Measurements from ENCODE around the gene CAV3.
"Not testable (repeated sequence)": the region's sequence is repeated elsewhere in the genome, so short reads cannot be mapped to it uniquely, and the experiment has no call there.

The CAV3 gene

DNA sequence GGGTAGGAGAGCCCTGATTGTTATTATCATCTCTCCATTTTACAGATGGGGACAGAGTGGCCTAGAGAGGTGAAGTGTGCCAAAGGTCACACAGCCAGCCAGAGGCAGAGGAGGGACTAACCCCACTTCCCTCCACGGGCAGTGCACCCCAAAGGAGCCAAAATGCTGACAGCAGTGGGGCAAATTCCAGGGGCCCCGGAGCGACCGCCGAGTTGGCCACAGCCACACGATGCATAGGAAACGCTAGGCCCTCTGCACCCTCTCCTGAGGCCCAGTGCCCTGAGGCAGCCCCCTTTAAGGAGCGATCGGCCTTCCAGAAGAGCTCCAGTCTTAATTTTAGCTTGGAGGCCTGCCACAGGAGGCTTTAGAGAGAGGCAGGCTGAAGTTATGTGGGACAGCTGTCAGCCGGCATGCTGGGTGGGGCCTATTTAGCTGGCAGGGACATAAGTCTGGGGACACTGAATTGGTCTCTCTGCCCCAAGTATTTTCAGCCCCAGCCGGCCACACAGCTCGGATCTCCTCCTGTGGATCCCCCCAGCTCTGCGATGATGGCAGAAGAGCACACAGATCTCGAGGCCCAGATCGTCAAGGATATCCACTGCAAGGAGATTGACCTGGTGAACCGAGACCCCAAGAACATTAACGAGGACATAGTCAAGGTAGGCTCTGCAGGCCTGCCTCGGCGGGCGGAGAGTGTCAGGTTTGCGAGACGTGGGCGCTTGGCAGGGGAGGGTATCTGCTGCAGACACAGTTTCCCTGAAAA lies at the start of gene CAV3:
Gene CAV3, plus strand, starts transcription at position 471 of the 763 bp plus-strand sequence. Its CDS starts 75 bp downstream, at position 546.
- in situ Hi-C loops (cut with MboI; ENCODE audit: low sequenced_read_pairs): no loop called here

DNA sequence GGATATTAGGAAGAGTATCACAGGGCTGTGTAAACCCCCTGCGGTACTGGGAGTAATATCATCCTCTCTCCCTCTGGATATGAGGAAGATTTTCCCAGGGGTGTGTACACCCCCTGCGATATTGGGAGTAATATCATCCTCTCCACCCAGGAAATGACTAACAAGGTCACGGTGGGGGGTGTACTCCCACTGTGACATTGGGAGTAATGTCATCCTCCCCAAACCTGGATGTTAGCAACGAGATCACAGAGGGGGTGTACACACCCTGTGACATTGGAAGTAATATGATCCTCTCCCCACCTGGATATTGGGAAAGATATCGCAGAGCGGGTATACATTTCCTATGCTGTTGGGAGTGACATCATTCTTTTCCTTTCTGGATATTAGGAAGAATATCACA lies 48.6 kb upstream of the CAV3 start:
- in situ Hi-C loops (cut with MboI; ENCODE audit: low sequenced_read_pairs): not testable (repeated sequence)

DNA sequence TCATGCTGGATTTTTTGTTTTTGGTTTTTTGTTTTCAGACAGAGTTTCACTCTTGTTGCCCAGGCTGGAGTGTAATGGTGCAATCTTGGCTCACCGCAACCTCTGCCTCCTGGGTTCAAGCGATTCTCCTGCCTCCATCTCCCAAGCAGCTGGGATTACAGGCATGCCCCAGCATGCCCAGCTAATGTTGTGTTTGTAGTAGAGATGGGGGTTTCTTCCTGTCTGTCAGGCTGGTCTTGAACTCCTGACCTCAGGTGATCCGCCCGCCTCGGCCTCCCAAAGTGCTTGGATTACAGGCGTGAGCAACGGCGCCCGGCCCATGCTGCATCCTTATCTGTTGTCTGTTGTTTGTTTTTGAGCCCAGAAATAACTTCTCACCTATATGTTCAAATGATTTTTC lies 42.3 kb upstream of the CAV3 start:
- in situ Hi-C loops (cut with MboI; ENCODE audit: low sequenced_read_pairs): not testable (repeated sequence)

DNA sequence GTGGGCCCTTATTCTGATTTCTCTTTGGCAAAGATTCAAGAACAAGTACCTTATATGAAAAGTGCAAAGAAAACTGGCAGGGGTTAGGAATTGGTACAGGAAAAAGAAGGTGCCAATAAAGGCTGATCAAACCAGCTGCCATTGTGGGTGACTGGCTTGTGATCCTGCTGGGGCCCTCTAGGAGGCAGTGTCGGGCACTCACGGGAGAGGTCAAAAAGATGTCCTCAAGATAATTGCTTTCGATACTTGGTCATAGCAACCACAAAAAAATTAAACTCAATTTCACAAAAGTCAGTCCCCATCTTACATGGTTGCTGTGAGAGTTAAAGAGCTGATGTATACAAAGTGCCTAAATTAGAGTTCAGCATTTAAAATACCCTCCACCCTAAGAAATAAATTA lies 31.0 kb upstream of the CAV3 start:
- in situ Hi-C loops (cut with MboI; ENCODE audit: low sequenced_read_pairs): no loop called here

DNA sequence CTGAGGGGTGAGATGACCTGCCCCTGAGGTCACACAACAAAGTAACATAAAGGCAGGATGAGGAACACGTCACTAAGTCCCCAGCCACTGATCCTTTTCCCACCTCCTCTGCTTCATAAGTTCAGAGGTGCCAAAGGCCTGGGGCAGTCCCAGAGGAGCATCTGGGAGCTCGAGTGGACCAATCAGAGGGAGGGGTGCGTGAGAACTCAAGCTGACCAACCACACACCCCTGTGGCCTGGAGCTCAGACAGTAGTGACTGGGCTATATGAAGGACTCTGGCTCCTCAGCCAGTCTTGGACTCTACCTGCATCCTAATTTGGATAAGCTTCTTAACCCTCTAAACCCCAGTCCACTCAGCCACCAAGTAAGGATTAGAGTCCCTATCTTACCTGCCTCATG lies 28.0 kb upstream of the CAV3 start:
- in situ Hi-C loops (cut with MboI; ENCODE audit: low sequenced_read_pairs): no loop called here

DNA sequence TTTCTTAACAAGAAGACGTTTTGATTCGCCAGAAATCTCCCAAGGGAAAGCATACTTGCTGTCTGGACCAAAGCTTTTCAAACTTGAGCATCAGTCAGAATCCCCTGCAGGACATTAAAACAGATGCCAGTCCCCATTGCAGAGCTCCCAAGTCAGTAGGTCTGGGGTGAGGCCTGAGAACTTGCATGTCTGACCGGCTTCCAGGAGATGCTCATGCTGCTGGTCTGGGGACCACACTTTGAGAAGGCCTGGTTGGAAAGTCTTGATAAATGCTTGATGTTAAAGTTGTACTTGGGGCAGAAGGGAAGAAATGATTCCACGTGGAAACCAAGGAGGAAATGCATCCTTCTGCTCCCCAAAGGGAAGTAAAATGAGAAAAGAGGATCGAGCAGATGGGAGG lies 24.3 kb upstream of the CAV3 start:
- in situ Hi-C loops (cut with MboI; ENCODE audit: low sequenced_read_pairs): no loop called here

DNA sequence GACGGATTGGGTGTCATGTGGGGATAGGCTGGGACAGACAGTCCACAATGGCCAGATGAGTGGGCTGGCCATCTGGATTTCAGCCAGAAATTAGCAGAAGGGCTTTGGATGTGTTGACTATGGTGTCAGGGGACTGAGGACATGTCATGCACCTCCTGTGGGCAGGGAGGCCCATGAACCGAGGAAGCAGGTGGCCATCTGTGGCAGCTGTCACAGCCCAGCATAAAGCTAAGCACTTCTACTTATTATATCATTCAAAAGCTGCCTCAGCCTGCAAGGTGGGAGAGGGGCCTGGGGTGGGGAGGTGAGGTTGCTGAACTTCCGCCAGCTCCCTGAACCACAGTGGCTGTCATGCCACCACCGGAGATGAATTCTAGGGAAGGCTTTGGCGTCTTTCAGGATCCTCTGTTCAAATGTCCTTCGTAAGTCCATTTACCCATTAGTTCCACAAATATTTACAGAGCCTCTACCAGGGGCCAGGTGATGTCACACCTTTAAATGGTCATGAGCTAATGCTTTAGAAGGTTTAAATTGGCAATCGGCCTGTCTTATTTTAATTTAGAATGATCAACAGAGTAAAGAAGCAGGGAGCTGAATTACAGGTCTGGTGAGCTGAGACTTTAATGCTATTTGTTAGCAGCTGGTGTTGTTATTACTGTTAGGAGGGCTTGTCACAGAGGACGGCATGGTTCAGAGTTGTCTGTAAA lies 23.6 kb upstream of the CAV3 start:
- in situ Hi-C loops (cut with MboI; ENCODE audit: low sequenced_read_pairs): no loop called here

DNA sequence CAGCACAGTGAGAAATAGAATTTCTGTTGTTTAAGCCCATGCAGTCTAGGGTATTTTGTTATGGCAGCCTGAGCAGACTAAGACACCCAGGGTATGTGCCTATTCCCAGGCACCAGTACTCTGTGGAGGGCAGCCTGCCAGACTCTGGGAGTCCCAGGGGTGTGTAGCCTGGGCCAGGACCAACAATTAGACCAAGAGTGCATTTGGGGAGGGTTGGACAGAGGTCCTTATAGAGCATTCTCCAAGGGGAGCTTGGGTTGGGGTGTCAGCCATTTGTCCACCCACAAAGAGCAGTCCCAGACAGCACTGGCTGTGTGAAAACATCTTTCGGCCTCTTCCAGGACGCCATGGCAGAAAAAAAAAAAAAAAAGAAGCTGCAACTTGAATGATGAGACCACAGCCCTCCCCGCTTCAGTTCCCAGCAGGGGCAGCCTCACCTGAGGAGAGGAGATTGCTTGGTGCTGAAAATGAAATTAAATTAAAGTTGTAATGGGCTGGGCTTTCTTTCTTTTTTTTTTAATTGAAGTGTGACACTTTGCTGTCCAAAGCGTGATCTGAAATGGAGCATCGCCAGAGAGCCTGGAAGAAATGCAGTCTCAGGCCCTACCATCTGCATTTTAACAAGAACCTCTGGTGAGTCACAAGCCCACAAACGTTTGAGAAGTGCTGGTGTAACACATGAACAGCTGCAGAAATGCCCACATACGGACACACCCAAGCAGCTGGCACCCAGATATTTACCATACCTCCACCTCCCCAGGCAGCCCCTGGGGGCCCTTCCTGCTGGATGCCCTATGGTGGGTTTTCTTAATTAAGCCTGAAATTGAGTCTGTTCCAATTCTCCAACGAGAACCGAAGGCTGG lies 21.3 kb upstream of the CAV3 start:
- in situ Hi-C loops (cut with MboI; ENCODE audit: low sequenced_read_pairs): no loop called here

DNA sequence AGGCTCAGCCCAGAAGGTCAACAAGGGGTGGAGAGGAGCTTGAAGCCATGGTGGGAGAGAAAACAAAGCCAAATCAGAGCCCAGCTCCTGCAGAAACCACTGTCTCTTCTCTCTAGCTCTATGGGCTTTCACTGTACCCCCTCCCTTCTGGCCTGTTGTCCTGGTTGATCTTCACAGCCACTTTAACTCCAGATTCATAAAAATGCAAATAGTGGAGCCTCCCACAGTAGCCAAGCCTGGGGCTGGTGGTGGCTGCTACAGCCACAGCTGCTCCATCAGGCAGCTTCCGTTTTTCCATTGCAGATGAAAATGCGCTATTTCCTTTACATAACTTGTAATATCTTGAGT lies 20.7 kb upstream of the CAV3 start:
- in situ Hi-C loops (cut with MboI; ENCODE audit: low sequenced_read_pairs): no loop called here

DNA sequence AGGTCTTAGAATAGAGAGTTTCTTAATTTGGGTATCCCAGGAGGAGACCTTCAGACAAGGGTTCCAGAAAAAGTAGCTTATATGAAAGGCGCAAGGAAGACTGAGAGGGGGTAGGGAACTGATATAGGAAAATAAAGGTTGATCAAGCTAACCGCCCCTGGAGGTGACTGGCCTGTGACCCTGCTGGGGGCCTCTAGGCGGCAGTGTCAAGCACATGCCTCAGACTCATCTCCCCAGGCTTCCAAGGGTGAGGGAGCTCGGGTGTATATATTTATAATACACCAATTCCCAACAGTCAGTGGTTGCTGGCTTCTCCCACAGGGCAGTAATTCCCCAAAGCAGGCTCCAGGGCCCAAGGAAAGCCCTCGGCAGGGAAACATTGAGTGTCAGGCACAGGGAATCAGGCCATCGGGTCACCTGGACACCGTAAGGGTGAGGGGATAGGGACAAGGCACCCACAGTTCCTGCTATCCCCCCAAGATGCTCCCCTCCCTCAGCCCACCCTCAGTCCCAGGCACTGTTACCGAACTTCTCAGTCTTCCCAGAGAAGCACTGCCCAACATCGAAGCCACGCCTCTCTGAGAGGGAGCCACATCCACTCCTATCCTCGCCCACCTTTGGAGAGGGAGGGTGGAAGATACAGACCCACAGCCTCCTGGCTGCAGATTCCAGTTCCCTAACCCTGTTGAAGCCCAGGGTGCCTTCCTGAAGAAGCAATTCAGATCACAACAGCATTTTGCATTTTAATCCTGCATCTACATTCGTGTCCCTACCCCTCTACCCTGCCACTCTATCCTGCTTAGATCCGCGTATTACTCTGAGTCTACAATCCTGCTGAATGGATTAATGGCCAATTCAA lies 19.5 kb upstream of the CAV3 start:
- in situ Hi-C loops (cut with MboI; ENCODE audit: low sequenced_read_pairs): no loop called here

DNA sequence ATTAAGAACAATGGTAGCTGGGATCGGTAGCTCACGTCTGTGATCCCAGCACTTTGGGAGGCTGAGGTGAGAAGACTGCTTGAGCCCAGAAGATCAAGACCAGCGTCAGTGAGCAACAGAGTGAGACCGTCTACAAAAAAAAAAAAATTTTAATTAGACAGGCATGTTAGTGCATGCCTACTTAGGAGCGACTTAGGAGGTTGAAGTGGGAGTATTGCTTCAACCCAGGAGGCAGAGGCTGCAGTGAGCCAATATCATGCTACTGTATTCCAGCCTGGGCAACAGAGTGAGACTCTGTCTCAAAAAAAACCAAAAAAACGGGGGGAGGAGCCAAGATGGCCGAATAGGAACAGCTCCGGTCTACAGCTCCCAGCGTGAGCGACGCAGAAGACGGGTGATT lies 17.8 kb upstream of the CAV3 start:
- in situ Hi-C loops (cut with MboI; ENCODE audit: low sequenced_read_pairs): not testable (repeated sequence)

DNA sequence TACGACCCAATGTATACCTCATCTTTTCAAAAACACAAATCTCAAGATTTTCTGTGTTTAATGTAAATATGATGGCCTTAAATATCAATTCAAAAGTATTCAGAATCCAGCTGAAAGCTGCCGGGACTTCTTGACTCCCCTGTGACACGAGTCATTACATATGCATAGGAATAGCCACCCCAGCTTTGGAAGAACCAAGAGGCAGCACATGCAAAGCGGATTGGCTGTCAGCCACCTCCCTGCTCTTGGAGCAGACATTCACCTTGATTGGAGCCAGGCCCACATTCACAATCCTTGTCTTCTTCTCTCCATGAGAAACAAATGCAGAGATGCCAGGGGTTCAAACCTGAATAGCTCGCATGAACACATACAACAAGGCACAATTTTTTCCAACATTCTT lies 10.8 kb upstream of the CAV3 start:
- in situ Hi-C loops (cut with MboI; ENCODE audit: low sequenced_read_pairs): no loop called here

DNA sequence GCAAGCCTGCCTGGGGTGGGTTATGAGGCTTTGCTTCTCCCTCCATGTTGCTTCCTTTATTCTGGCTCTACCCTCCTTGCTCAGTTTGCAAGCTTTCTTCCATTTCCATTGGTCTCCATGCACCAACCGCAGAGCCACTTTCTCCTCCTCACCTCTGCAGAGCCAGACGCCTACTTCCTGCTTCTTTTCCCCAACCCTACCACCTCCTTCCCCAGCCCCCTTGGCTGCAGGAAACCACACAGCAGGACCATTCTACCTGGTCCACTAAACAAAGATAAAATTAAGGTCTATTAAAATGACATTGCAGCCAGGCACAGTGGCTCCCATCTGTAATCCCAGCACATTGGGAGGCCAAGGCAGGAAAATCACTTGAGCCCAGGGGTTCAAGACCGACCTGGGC lies 10.0 kb upstream of the CAV3 start:
- in situ Hi-C loops (cut with MboI; ENCODE audit: low sequenced_read_pairs): no loop called here

DNA sequence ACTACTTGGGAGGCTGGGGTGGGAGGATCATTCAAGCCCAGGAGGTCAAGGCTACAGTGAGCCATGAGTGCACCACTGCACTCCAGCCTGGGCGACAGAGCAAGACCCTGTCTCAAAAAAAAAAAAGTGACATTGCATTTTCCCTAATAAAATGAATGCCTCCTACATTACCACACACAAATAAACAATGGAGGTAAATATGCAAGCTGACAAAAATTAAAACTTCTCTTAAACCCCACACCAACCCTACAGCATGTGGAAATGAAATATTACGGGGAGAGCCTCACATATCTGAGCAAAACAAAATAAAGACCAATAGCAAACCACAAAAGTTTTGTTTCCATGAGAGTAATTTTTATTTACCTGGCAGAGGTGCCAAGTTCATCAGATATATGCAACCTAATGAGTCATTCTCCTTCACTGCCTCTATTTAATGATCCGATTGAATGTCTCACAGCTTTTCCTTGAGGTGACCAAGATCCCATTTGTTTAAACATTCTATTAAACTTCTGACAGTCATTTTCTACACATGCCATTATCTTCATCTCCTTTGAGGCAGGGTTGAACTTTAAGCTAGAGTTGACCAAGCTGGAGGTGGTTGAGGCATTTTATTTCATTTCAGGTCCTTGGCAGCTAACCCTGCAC lies 9.4 kb upstream of the CAV3 start:
- in situ Hi-C loops (cut with MboI; ENCODE audit: low sequenced_read_pairs): no loop called here

DNA sequence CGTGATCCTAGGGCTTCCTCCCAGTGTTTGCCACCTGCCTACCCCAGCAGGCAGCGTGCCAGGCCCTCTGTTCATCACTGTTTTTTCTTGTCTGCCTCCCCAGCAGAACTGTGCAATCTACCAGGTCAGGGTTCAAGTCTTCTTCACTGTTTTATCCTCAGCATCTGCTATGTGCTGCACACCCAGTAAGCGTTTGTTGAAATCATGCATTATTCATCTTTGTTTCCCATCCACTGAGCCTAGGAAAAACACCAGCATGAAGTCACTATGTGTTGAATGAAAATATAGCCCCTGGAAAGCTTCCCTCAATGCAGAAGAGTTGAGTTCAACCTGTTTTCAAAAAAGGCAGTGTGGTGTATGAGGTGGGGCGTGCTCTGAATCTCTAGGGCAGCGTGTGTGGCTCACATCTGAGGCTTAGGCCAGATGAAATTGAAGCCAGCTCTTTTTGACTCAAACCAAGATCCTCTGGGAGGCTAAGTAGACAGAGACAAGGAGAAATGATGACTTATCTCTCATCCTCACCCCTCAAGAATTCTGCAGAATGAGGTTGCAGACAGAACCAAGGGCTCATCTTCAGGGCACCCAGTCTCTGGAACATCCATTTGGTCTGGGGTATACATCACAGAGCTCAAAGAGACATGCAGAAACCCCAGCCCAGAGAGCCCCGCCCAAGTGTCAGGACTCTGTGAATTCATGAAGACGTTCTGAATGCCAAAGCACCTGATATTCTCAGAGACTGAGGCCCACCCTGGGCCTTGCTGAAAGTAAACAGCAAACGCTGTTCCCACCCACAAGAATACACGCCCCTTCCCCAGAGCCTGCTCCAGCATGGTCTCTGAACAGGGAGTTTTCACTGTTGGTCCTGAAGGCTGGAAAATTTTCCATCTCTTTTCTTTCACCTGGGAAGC lies 5.7 kb upstream of the CAV3 start:
- in situ Hi-C loops (cut with MboI; ENCODE audit: low sequenced_read_pairs): no loop called here

DNA sequence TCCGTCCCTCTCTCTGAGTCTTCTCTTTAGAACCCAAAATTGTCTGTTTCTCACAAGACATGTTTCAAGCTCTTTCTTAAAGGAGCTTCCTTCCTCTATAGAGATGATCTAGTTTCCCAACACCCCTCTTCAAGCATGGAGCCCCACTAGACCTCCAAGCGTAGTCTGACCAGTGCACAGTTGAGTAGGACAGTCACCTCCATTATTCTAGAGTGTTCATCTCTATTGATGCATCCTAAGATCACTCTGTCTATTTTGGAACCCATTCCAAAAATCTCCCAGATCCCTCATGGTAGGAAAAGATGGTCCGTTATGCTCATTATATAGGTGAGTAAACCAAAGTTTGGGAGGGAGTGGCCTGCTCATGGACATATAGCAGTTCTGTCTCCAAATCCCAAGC lies 4.1 kb upstream of the CAV3 start:
- in situ Hi-C loops (cut with MboI; ENCODE audit: low sequenced_read_pairs): no loop called here

DNA sequence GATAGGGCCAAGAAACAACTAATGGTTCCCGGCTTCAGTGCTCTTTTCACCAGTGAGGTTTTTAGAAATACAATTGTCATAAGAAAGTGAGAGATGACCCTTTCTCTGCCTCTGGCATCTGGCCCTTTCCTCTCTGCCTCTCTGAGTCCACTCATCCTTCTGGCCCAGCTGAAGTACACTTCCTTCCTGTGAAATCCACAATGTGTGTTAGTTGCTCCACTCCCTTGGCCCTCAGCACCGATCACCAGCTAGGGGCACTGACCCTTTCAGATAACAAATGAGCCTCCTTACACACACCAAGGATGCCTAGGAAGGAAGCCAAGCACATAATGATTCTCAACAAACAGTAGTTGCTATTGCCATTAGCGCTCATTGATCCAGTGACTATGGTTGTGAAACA lies 2.9 kb upstream of the CAV3 start:
- in situ Hi-C loops (cut with MboI; ENCODE audit: low sequenced_read_pairs): no loop called here

DNA sequence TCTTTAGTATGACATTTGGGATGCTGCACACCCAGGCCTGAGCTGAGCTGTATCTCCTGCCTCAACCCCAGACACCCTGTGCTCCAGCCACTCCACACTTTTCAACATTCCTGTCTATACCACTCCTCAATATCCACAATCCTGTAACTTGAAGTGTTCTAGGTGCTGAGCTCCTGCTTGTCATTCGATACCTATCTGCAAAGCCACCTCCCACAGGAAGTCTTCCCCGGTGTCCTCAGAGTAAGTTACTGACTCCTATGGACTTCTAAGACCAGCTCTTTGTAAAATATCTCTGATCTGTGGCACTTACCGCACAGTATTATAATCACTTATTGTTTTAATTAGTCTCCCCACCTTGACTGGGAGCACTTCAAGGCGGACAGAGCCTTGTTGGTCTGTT lies 1.2 kb upstream of the CAV3 start:
- in situ Hi-C loops (cut with MboI; ENCODE audit: low sequenced_read_pairs): no loop called here

DNA sequence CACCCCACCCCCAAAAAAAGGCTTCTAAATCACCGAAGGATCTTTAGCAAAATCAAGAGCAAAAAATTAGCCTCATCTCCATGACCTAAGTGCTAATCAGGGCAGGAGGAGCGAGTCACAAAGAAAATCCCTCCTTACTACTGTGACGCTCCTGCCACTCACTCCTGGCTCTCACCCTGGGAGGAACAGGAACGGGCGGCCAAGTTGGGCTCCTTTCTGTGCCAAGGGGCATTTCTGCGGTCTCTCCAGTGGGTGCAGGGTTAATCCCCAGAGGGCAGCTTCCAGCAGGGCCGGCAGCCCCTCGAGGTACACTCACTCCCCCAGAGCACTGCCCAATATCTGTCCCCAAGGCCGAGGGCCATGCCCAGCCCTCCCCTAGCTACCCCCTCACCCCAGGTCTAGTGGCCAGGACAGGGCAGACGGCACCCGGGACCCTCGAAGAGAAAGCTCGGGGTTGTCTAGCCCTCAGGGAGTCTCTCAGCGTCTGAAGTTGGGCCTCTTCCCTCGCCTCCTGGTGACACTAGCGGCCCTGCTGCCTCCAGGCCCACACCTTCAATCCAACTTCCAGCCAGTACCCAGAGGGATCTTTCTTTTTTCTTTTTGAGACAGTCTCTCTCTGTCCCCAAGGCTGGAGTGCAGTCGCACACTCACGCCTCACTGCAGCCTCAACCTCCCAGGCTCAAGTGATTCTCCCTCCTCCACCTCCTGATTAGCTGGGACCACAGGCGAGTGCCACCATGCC lies 706 bp downstream of the CAV3 start:
- in situ Hi-C loops (cut with MboI; ENCODE audit: low sequenced_read_pairs): no loop called here

Measured in HL-60/S4 (cell line).